Osteoblast (primary cell): ENCODE measurements around the gene RPS21. TPM values are rescaled to one million over a fixed set of nuclear protein-coding genes. Genes with fewer than 3 reads are reported as not detected.

Experiments
- DNase-seq: peaks from one replicate; pipeline ENCODE4 v3.0.0; 2011; ENCODE audit warnings: low spot score, mixed read lengths; ENCODE audit not compliant: insufficient read length; ENCODE audit errors: missing footprints
- H2AFZ ChIP-seq: 2 replicates; pipeline ENCODE4 v1.6.0; 2011; ENCODE audit warnings: mild to moderate bottlenecking, low read length
- H3K27ac ChIP-seq: 2 replicates; pipeline ENCODE4 v1.5.1; 2011; ENCODE audit warnings: mild to moderate bottlenecking, low read depth, low read length, moderate library complexity
- H3K27me3 ChIP-seq: 2 replicates; pipeline ENCODE4 v1.6.0; 2012; ENCODE audit warnings: mild to moderate bottlenecking, control low read depth, inconsistent platforms, low read length, moderate library complexity; ENCODE audit not compliant: insufficient read depth
- H3K36me3 ChIP-seq: 2 replicates; pipeline ENCODE4 v1.5.1; 2011; ENCODE audit warnings: mild to moderate bottlenecking, low read length, control low read depth, moderate library complexity; ENCODE audit not compliant: insufficient read depth
- H3K4me1 ChIP-seq: 2 replicates; pipeline ENCODE4 v1.5.1; 2011; ENCODE audit warnings: mild to moderate bottlenecking, low read length, control low read depth, moderate library complexity; ENCODE audit not compliant: insufficient read depth
- H3K4me2 ChIP-seq: 2 replicates; pipeline ENCODE4 v1.6.0; 2011; ENCODE audit warnings: mild to moderate bottlenecking, low read length; ENCODE audit not compliant: insufficient read depth
- H3K4me3 ChIP-seq: fragments of 200-600 bp; sonication (generic); 3 replicates; pipeline ENCODE4 v1.5.1; 2012; ENCODE audit warnings: mild to moderate bottlenecking, low read length, inconsistent platforms; ENCODE audit not compliant: insufficient read depth
- H3K79me2 ChIP-seq: 2 replicates; pipeline ENCODE4 v1.6.0; 2012; ENCODE audit warnings: mild to moderate bottlenecking, low read length, control low read depth, inconsistent platforms; ENCODE audit not compliant: insufficient read depth
- H3K9me3 ChIP-seq: 2 replicates; pipeline ENCODE4 v1.5.1; 2011; ENCODE audit warnings: low read depth, low read length, control low read depth
- H4K20me1 ChIP-seq: 2 replicates; pipeline ENCODE4 v1.6.0; 2012; ENCODE audit warnings: mild to moderate bottlenecking, low read length, control low read depth; ENCODE audit not compliant: insufficient read depth
- total RNA-seq: library from RNA; depleted of rRNA; stranded (reverse); fragments of >200 nt; gene quantifications from 2 replicates; pipeline ENCODE4 v1.2.3, GENCODE V29; 2012
- TF ChIP-seq, protein P1 (sequence below): IDR thresholded peaks from 2 replicates; pipeline ENCODE4 v1.5.1; 2011; ENCODE audit warnings: mild to moderate bottlenecking, low read depth, low read length, moderate library complexity; ENCODE audit errors: extremely low read depth

The RPS21 gene
- total RNA-seq, 1 donor, result 460 TPM

GRCh38 chr20:62355878-62356588 lies 30.9 kb upstream of the RPS21 start:
- peak overlapping the region; percentile 56 for H2AFZ ChIP-seq
- peak overlapping the region; percentile 67 for H3K4me2 ChIP-seq
- H3K79me2 ChIP-seq, result no peaks in the 10 kb centered on the region
- TF ChIP-seq, protein P1, sequence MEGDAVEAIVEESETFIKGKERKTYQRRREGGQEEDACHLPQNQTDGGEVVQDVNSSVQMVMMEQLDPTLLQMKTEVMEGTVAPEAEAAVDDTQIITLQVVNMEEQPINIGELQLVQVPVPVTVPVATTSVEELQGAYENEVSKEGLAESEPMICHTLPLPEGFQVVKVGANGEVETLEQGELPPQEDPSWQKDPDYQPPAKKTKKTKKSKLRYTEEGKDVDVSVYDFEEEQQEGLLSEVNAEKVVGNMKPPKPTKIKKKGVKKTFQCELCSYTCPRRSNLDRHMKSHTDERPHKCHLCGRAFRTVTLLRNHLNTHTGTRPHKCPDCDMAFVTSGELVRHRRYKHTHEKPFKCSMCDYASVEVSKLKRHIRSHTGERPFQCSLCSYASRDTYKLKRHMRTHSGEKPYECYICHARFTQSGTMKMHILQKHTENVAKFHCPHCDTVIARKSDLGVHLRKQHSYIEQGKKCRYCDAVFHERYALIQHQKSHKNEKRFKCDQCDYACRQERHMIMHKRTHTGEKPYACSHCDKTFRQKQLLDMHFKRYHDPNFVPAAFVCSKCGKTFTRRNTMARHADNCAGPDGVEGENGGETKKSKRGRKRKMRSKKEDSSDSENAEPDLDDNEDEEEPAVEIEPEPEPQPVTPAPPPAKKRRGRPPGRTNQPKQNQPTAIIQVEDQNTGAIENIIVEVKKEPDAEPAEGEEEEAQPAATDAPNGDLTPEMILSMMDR, result no peak
- H3K4me1 ChIP-seq, result peaks cover 34% of the 10 kb centered on the region
- H3K36me3 ChIP-seq, result no peaks in the 10 kb centered on the region
- no peaks in the 10 kb centered on the region for H4K20me1 ChIP-seq
- no peak overlapping the region for H3K27ac ChIP-seq
- H3K4me3 ChIP-seq, result peak overlapping the region; percentile 37
- DNase-seq, result peak; percentile 95
- no peaks in the 10 kb centered on the region for H3K27me3 ChIP-seq
- H3K9me3 ChIP-seq, result no peaks in the 10 kb centered on the region

- H4K20me1 ChIP-seq, result no peaks in the 10 kb centered on the region
- no peaks in the 10 kb centered on the region for H3K27me3 ChIP-seq
- no peak overlapping the region for H3K27ac ChIP-seq
- peaks cover 34% of the 10 kb centered on the region for H3K4me1 ChIP-seq
- H3K36me3 ChIP-seq, result no peaks in the 10 kb centered on the region
- H3K4me2 ChIP-seq, result peak overlapping the region; percentile 67
- TF ChIP-seq, protein P1, result no peak
- peak overlapping the region; percentile 51 for H2AFZ ChIP-seq
- H3K9me3 ChIP-seq, result no peaks in the 10 kb centered on the region
- DNase-seq, result no peak
- no peak overlapping the region for H3K4me3 ChIP-seq
- H3K79me2 ChIP-seq, result no peaks in the 10 kb centered on the region
These were observed 30.2 kb upstream of the RPS21 start for GRCh38 chr20:62356589-62357186.

- TF ChIP-seq, protein P1, result no peak
- H3K9me3 ChIP-seq, result no peaks in the 10 kb centered on the region
- H2AFZ ChIP-seq, result no peak overlapping the region
- no peaks in the 10 kb centered on the region for H3K79me2 ChIP-seq
- H4K20me1 ChIP-seq, result no peaks in the 10 kb centered on the region
- H3K4me2 ChIP-seq, result peak overlapping the region; percentile 67
- peaks cover 34% of the 10 kb centered on the region for H3K4me1 ChIP-seq
- no peak overlapping the region for H3K27ac ChIP-seq
- no peaks in the 10 kb centered on the region for H3K36me3 ChIP-seq
- no peaks in the 10 kb centered on the region for H3K27me3 ChIP-seq
- peak; percentile 99 for DNase-seq
- no peak overlapping the region for H3K4me3 ChIP-seq
These were observed 29.7 kb upstream of the RPS21 start for GRCh38 chr20:62357187-62357667.

GRCh38 chr20:62357681-62358080 lies 29.2 kb upstream of the RPS21 start:
- H3K9me3 ChIP-seq, result no peaks in the 10 kb centered on the region
- H3K4me1 ChIP-seq, result peaks cover 34% of the 10 kb centered on the region
- TF ChIP-seq, protein P1, result no peak
- H3K27me3 ChIP-seq, result no peaks in the 10 kb centered on the region
- no peaks in the 10 kb centered on the region for H4K20me1 ChIP-seq
- no peaks in the 10 kb centered on the region for H3K36me3 ChIP-seq
- no peak overlapping the region for H3K4me3 ChIP-seq
- no peak overlapping the region for H3K27ac ChIP-seq
- H3K4me2 ChIP-seq, result no peak overlapping the region
- H3K79me2 ChIP-seq, result no peaks in the 10 kb centered on the region
- DNase-seq, result no peak
- H2AFZ ChIP-seq, result no peak overlapping the region
